ENCODE results near the gene SENP7.
"Not testable (repeated sequence)": the region's sequence is repeated elsewhere in the genome, so short reads cannot be mapped to it uniquely, and the experiment has no call there.

Gene SENP7

DNA sequence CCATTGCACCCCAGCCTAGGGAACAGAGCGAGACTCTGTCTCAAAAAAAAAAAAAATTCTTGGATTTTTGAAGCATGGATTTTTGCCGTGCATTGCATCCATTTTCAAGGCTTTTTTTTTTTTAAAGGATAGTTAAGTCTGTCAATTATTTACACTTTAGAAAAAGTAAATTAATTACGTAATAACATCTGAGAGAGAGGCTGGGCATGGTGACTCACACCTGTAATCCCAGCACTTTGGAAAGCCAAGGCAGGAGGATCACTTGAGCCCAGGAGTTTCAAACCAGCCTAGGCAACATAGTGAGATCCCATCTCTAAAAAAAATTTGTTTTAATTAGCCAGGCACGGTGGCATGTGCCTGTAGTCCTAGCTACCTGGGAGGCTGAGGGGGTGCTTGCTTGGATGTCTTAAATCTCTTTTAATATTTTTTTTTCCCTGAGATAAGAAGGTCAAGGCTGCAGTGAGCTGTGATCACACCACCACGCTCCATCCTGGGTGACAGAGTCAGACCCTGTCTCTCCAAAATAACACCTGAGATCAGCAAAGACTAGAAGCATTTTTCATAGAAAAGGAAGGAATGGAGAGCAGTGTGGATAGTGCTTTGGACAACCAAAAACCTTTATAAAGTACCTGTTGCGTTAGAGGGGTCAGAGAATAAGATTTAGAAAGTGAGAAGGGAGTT is 6.8 kb upstream of the SENP7 start:
- no peak for DNase-seq

- DNase-seq = no peak
Measured at GRCh38 chr3:101518421-101518871, 5.4 kb upstream of the SENP7 start.

DNA sequence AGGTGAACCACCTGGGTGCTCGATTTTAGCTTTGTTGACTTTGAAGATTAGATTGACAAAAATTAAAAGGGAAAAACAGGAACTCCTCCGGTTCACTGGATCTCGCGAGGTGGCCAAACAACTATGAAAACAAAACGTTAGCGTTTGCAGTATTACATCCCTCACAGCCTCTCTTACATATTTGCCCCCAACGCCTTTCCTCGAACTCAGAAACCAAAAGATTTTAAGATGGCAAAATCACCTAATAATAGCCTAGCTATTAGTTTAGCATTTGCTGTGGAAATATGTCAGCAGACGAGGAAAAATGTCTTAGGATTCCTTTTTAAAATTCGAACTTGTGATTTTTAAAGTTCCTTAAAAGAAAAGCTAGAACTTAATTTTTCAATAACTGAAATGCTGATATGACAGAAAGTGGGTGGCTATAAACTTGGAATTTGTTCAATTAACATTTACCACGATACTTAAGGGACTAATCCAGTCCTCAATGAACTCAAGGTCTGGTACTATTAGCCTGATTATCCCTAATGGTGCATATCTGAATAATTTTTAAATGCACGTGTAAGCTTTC is 491 bp upstream of the SENP7 start:
- no peak for DNase-seq

GRCh38 chr3:101512396-101512645 is 691 bp downstream of the SENP7 start:
- no peak for DNase-seq

GRCh38 chr3:101509811-101510210 is 3.2 kb downstream of the SENP7 start:
- no peak for DNase-seq

GRCh38 chr3:101509281-101509680 is 3.7 kb downstream of the SENP7 start:
- no peak for DNase-seq

DNA sequence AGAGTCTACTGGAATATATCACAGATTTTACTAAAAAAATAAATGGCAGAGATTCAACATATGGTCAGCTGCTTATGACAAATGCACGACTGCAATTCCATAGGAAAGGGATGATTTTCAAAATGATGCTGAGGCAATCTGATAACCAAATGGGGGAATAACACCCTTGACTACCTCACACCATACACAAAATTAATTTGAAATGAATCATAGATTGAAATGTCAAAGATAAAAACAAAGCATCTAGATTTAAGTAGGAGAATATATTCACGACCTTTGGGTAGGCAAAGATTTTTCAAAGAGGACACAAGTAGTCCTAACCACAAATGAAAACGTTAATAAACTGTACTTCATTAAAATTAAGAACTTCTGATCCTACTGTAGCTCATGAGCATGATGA is 11.2 kb downstream of the SENP7 start:
- no peak for DNase-seq

DNA sequence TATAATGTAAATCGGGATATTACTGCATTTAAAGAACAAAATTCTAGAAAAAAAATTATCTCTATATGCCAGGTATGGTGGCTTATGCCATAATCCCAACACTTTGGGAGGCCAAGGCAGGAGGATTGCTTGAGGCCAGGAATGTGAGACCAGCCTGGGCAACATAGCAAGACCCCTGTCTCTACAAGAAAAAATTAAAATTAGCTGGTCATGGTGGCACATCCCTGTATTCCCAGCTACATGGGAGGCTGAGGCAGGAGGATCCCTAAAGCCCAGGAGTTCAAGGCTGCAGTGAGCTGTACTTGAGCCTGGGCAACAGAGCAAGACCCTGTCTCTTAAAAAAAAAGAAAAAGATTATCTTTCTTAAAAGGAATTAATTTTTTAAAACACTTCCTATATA is 12.8 kb downstream of the SENP7 start:
- no peak for DNase-seq

DNA sequence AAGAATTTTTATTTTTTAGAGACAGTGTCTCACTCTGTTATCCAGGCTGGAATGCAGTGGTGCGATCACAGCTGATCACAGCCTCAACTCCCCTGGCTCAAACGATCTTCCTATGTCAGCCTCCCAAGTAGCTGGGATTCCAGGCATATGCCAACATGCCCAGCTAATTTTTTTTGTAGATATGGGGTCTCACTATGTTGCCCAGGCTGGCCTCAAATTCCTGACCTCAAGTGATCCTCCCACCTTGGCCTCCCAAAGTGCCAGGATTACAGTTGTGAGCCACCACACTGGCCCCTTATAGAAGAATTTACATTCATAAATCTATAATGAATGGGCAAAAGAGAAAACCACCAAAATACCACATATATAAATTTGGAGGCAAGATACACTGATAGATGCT is 15.2 kb downstream of the SENP7 start:
- DNase-seq = no peak

GRCh38 chr3:101495552-101495951 is 17.5 kb downstream of the SENP7 start:
- no peak for DNase-seq

DNA sequence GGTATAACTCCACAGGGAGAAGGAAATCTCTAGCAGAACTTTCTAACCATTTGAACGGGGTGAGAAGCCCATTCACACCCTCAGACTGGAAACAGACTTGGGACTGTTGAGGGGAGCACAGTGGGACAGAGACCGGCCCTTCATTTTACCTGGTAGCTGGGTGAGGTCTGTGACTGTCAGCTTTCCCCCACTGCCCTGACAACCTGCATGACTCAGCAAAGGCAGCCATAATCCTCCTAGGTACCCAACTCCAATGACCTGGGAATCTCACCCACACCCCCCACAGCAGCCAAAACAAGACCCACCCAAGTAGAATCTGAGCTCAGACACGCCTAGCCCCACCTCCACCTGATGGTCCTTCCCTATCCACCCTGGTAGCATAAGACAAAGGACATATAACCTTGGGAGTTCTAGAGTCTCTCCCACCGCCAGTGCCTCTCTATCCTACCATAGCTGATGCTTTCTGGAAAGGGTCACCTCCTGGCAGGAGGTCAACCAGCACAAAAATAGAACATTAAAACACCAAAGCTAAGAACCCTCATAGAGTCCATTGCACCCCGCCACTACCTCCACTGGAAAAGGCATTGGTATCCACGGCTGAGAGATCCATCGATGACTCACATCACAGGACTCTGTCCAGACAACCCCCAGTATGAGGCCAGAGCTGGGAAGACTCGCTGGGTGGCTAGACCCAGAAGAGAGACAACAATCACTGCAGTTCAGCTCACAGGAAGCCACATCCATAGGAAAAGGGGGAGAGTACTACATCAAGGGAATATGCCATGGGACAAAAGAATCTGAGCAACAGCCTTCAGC is 28.0 kb downstream of the SENP7 start:
- DNase-seq = no peak

DNA sequence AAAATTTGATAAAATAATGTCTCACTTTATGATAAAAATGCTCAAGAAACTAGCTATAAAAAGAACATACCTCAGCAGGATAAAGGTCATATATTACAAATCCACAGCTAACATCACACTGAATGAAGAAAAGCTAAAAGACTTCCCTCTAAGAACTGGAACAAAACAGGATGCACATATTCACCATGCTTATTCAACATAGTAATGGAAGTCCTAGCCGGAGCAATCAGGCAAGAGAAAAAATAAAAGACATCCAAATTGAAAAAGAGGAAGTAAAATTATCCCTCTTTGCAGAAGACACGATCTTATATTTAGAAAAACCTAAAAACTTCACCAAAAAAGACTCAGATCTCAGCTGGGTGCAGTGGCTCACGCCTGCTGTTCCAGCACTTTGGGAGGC is 34.0 kb downstream of the SENP7 start:
- no peak for DNase-seq

GRCh38 chr3:101474841-101475552 is 38.0 kb downstream of the SENP7 start:
- DNase-seq = not testable (repeated sequence)

DNA sequence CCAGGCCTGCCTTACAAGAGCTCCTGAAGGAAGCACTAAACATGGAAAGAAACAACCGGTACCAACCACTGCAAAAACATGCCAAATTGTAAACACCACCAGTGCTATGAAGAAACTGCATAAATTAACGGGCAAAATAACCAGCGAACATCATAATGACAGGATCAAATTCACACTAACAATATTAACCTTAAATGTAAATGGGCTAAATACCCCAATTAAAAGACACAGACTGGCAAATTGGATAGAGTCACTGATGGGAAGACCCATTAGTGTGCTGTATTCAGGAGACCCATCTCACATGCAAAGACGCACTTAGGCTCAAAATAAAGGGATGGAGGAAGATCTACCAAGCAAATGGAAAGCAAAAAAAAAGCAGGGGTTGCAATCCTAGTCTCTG is 44.3 kb downstream of the SENP7 start:
- not testable (repeated sequence) for DNase-seq

DNA sequence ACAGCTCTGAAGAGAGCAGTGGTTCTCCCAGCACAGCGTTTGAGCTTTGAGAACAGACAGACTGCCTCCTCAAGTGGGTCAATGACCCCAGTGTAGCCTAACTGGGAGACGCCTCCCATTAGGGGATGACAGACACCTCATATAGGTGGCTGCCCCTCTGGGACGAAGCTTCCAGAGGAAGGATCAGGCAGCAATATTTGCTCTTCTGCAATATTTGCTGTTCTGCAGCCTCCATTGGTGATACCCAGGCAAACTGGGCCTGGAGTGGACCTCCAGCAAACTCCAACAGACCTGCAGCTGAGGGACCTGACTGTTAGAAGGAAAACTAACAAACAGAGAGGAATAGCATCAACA is 45.7 kb downstream of the SENP7 start:
- DNase-seq = not testable (repeated sequence)

DNA sequence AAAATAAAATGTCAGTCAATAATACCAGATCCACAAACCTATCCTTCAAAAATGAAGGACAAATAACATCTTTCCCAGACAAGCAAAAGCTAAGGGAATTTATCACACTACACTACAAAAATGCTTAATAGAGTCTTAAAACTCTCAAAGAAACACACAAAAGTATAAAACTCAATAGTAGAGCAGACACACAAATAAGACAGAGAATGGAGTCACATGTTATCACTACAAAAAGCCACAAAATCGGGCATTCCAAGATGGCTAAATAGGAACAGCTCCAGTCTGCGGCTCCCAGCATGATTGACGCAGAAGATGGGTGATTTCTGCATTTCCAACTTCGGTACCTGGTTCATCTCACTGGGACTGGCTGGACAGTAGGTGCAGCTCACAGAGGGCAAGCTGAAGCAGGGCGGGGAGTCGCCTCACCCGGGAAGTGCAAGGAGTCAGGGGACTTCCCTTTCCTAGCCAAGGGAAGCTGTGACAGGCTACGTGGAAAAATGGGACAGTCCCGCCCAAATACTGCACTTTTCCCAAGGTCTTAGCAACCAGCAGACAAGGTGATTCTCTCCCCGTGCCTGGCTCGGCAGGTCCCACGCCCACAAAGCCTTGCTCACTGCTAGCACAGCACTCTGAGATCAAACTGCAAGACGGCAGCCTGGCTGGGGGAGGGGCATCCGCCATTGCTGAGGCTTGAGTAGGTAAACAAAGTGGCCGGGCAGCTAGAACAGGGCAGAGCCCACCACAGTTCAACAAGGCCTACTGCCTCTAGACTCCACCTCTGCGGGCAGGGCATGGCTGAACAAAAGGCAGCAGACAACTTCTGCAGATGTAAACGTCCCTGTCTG is 46.3 kb downstream of the SENP7 start:
- DNase-seq = peak in 1 of 3 experiments; percentile 5

- DNase-seq = no peak
Measured at GRCh38 chr3:101464235-101464634, 48.8 kb downstream of the SENP7 start.

DNA sequence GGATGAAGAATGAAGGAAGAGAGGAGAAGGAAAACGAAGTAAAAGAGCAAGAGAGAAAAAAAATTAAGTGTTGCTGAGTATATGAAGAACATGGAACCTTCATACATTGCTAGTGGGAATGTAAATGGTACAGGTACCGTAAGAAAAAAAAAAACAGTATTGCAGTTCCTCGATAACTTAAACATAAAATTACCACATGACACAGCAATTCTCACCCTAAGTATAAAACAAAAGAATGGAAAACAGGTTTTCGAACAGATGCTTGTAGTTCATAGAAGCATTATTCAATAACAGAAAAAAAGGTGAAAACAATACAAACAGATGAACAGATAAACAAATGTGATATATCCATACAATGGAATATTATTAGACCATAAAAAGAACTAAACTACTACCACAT is 51.6 kb downstream of the SENP7 start:
- no peak for DNase-seq

- no peak for DNase-seq
Measured at GRCh38 chr3:101458387-101458786, 54.6 kb downstream of the SENP7 start.

DNA sequence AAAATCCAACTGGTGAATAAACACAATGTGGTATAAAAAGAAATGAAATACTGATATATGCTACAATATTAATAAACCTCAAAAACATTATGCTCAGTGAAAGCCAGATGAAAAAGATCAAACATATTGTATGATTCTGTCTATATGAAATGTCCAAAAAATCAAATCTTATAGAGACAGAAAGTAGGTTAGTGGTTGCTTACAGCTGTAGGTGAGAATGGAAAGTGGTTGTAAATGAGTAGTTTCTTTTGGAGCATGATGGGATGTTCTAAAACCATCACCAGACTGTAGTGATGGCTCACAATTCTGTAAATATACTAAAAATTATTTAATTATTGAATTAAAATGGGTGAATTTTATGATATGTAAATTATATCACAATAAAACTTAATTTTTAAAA is 58.4 kb downstream of the SENP7 start:
- no peak for DNase-seq

GRCh38 chr3:101453961-101454360 is 59.1 kb downstream of the SENP7 start:
- DNase-seq = no peak

DNA sequence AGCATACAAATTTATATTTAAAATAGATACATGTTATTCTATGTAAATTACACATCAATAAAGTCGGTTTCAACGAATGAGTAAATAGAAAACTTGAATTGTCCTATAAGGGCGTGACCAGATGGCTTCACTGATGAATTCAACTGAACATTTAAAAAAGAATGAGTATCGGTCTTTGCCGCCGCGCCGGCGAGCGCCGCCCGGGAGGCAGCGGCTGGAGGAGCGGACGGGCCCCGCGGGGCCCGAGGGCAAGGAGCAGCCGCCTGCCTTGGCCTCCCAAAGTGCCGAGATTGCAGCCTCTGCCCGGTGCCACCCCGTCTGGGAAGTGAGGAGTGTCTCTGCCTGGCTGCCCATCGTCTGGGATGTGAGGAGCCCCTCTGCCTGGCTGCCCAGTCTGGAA is 74.4 kb downstream of the SENP7 start:
- not testable (repeated sequence) for DNase-seq

DNA sequence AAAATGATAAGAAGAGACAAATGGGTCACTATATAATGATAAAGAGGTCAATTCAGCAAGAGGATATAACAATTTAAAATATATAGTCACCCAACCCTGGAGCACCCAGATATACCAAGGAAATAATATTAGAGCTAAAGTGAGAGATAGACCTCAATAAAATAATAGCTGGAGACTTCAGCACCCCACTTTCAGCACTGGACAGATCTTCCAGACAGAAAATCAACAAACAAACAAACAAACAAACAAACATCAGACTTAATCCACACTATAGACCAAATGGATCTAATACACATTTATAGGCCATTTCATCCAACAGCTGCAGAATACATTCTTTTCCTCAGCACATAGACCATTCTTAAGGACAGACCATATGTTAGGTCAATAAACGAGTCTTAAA is 79.4 kb downstream of the SENP7 start:
- DNase-seq = no peak
